Measurements from ENCODE around the gene NTNG1.
"Not testable (repeated sequence)": the region's sequence is repeated elsewhere in the genome, so short reads cannot be mapped to it uniquely, and the experiment has no call there.

Gene NTNG1

DNA sequence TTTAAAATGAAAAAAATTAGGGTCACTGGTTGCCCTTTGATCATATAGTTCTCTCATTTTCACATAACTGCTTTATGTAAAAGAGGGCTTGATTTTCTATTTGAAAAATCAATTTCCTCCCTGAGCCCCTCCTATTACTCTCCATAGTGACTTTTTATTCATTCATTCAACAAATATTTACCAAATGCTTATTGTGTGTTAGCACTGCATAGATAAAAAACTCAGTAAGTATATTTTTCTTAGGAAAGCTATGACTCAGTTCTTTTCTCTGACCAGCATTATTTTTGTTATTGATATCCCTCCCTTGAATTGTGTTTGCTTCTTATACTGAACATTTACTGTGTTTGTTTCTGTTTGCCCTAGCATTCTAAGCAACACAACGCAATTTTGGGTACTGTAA lies 59.8 kb downstream of the NTNG1 start:
- no peak for DNase-seq (ENCODE audit: low read depth)

DNA sequence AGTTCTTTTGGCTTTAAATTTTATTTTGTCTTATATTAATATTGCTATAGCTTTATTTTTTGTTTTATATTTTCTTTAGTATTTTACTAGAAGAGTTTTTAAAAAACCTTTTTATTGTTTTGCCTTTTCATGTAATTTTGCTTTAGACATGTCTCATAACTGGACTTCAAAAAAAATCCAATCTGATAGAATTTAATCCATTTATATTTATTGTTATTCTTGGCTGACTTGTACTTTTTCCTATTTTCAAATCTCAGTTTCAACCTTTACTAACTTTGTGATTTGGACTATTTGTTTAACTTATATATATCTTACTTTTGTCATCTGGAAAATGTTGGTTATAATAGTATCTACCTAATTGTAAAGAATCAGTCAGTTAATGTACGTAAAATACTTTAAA lies 61.2 kb downstream of the NTNG1 start:
- no peak for DNase-seq (ENCODE audit: low read depth)

DNA sequence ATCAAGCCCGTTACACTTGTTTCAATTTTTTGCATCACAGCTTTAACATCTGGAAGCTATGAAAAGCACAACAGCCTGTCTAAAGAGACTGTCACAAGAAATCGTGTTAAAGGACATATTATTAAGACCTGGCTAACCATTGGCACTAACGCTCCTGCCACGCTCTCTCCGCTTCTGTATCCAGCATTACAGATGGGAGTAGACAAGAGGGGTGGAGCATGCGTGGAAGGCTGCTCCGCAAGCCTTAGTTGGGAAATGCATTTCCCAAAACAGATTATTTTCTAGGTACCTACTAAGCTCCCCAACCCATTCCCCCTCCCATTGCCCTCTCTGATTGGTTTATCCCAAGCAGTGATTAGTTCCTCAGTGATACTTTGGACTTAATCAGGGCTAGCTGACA lies 72.4 kb downstream of the NTNG1 start:
- DNase-seq (ENCODE audit: low read depth) = no peak

DNA sequence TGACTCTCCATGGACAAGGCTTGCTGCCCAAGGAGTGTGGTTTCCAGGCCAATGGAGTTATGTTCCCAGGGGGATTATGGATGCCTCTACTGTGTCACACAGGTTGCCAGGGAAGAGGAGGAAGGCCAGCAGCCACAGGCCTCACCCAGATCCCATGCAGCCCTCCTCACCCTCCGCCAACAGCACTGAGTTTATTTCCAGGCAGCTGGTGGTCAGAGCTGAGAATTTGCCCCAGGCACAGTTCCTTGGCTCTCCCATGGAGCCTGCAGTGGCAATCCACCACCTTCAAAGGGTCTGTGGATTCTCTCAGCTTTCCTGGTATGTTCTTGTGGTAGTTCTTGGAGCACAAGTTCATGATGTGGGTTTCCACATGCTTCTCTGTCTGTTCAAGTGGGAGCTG lies 79.2 kb downstream of the NTNG1 start:
- no peak for DNase-seq (ENCODE audit: low read depth)

DNA sequence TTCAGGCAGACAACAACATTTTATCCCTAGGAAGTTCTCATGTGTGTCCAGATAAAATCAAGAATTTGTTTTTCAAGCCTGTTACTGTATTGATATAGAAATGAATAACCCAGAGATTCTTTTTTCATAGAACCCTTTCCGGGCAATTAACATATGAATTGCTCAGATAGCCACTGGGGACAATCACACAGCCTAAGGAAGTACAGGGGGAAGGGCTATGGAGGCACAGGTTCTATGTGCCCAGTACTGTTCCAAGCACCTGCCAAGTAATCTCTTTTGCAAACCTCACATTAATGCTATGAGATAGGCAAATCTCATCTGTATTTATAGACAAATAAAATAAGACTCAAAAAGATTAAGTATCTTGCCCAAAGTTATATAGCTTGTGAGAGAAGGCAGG lies 84.9 kb downstream of the NTNG1 start:
- no peak for DNase-seq (ENCODE audit: low read depth)

DNA sequence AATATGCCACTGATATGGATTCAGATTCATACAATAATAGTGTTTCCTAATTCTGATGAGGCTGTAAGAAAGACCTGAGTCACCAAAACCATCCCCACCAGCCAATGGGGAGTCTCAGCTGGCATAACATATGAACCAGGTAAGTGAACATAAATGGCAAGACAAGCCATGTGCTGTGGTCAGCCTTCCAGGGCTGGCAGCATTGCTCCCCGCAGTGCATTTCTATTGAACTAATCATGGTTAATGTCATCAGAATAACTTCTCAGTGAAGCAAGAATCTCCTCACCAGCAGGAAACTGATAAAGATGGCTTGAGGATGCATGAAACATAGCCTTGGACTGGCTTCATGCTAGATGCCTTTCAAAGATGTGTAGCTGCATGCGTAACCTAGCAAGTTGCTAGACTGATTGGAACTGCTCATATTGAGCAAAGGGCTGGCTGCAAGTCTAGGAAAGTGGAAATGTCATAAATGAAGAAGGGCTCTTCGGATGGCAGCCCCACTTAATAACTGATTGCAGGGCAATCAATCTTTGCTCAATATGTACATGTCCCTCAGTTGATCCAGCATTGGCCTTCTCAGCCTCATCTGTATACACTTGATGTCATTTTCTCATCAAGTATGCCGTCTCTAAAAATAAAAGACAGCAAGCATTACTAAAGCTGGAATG lies 88.0 kb downstream of the NTNG1 start:
- no peak for DNase-seq (ENCODE audit: low read depth)

DNA sequence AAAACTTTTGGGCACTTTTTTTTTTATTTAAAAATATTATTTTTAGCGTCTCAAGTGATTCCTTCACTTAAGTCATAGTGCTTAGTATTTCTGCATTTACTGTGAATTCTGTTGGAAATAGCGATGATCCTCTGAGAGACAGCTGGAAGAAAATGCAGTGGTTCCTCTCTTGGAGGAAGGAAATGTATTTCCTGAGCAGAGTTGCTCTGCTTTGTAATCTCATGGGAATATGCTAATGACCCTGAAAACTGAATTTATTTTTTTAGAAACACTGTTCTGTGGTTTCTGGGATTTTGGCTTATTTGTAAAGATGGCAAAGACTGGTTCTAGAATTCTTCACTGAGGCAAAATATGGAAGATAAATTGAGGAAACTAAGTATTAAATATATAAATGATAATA lies 88.9 kb downstream of the NTNG1 start:
- no peak for DNase-seq (ENCODE audit: low read depth)

DNA sequence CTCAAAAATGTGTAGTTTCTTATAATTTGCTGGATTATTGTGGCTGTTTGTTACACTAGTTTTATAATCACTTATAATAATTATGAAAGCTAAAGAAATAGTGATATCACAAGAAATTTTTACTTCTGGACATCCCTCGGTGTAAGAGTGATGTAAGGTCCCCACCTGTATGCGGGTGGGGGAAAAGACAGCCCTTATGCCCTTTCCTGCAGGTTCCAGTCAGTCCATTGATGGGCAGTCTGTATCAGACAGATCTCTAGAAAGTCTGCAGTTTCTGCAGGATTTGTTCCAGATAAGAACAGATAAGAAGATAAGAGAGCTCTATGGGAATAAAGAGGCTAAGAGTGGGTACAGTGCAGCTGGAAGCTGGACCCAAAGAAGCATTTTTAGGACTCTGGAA lies 89.3 kb downstream of the NTNG1 start:
- no peak for DNase-seq (ENCODE audit: low read depth)

DNA sequence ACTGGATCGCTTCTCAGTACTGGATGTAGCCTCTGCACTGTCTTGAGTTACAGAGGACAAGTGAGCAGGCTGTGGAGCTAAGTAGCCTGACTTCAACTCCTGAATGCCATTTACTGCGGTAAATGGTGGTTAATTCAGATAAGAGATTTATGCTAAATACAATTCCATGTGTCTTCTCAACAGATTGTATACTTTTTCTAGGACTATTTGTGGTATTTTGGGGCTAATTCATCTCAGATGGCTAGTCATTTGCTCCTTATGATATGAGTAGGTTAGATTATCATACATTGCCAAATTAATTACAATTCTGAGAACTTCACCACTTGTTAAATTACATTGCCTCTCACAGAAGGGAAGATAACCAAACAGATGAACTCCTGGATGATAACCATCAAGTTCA lies 90.5 kb downstream of the NTNG1 start:
- DNase-seq (ENCODE audit: low read depth) = no peak

DNA sequence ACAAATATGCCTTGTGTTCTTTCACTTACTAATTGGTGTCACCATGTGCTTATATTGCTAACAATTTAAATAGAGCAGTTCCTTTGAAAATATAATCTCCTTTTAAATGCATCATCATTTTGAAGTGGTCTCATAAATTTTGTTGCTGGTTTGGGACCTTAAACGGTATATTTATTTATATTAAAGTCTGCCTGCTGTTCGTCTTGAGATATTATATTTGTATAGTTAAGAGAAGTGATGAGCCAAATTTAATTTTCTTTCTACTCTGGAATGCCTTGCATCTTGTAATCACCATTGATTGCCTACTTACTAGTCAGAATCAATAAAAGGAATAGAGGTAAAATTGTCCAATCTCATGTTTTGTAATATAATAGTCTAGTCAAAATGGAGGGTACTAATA lies 91.6 kb downstream of the NTNG1 start:
- no peak for DNase-seq (ENCODE audit: low read depth)

DNA sequence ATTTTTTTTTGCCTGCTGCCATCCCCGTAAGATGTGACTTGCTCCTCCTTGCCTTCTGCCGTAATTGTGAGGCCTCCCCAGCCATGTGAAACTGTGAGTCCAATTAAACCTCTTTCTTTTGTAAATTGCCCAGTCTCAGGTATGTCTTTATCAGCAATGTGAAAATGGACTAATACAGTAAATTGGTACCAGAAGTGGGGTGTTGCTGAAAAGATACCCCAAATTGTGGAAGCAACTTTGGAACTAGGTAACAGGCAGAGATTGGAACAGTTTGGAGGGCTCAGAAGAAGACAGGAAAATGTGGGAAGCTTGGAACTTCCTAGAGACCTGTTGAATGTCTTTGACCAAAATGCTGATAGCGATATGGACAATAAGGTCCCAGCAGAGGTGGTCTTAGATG lies 95.9 kb downstream of the NTNG1 start:
- not testable (repeated sequence) for DNase-seq (ENCODE audit: low read depth)

DNA sequence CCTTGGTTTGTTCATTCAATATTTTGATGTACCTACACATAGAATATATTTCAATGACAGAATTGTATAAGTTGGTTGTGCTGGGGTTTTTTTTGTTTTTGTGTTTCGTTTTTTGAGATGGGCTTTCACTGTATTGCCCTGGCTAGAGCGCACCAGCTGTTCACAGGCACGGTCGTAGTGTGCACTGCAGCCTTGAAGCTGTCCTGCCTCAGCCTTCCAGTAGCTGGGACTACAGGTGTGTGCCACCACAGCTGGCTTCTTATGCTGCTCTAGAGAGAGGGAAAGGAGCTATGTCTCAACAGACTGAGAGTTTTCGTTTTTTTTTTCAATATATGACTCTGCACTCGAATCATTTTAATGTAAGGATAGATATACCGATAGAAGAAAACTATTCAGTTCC lies 102.6 kb downstream of the NTNG1 start:
- DNase-seq (ENCODE audit: low read depth) = no peak

DNA sequence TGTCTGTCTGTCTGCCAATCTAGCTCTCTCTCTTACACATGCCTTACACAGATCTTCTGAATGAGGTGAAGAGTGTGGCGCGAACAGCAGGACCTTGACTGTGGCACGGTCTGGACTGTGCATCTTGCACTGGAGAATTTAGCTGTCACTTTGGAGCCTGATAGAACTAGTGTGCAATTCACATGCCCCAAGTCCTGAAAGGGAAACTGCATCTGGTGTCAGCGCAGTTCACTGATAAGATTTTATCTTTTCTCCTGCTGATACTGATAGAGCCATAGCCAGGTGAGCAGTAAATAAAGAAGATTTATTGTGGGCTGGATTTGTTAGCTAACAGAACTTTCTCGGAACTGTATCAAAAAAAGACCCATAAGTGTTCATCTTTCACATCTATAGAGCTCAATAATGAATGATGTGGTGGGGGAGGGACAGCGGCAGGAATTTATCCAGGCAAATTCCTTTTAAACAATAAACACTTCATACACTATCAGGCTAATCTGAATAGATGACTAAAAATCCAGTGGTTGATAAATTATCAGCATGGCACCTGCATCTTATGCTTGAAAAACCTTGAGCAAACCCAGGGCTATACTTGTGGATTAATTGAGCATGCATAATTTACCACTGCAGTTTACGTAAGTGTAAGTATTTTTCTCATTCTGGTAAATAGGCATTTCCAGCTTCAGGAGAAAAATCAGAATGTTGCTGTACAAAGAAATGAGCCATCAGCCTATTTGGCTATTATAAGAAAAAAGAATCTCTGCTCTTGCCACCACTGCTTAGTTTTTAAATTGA lies 104.1 kb downstream of the NTNG1 start:
- DNase-seq (ENCODE audit: low read depth) = no peak

DNA sequence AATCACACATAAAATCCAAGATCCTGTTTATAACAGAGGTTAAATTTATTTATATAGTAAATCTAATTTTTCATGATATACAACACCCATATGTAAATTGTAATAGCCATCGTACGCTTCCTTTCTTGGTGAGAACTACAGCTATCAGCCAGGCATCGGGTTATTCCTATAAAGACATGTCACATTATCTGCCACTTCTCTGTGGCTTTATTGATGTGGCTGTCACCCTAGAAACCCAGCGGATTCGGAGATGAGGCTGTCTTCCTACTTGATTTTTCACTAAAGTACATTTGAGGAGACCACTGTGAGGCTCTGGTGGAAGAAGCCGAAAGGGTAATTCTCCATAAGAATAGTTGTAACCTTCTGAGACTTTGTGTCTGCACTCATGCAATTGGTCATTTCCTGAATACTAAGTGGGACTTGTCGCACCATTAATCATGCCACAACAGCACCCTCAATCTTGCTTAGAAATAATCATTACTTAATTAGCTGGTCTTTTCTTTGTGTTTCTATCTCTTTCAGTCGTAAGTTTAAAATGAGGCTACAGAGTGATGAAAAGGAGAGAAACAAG lies 106.0 kb downstream of the NTNG1 start:
- no peak for DNase-seq (ENCODE audit: low read depth)

DNA sequence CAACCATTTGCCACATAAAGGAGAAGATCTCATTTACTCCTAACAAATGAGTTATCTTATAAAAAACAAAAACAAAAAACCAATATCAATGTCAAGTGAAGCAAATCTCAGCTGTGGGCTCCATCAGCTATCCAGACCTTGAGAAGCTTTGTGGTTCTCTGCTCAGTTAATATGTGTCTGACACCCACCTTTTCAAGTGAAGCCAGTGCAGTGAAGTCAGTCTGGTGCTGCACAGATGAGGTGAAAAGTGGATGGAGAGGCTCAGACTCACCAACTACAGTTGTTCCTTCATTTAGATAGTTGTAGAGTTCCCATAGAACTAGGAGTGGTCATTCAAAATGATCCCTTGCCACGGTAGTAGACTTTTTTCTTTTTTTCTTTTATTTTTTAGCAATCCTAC lies 106.8 kb downstream of the NTNG1 start:
- DNase-seq (ENCODE audit: low read depth) = no peak

DNA sequence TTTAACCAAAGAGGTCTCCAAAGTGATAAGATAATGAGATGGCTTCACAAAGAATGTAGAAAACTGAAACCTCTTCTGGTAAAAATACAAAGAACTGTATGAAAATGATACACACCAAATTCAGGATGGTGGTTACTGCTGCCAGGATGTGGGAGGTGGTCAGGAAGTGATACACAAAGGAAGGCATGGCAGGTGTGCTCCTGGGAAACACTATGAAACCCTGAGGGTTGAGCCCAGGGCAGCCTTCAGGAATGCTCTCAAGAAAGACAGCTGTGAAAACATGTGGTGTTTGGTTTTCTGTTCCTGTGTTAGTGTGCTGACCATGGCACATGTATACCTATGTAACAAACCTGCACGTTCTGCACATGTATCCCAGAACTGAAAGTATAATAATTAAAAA lies 109.3 kb downstream of the NTNG1 start:
- no peak for DNase-seq (ENCODE audit: low read depth)

DNA sequence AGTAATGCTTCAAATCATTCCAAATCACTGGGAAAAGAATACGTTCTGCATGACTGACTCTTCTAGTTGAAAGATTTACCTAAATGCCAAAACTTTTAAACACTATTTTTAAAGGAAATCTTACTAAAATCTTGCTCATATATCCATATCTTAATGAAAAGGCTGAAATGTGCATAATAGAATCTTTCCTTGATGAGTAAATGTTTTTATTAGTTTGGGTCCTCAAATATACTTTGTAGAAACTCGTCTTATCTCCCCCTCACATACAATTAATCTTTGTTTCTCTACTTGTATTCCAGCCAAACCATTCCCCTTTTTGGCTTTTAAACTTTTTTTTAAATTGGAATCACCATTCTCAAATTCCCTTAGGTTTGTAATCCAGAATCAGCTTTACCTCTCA lies 110.2 kb downstream of the NTNG1 start:
- no peak for DNase-seq (ENCODE audit: low read depth)

DNA sequence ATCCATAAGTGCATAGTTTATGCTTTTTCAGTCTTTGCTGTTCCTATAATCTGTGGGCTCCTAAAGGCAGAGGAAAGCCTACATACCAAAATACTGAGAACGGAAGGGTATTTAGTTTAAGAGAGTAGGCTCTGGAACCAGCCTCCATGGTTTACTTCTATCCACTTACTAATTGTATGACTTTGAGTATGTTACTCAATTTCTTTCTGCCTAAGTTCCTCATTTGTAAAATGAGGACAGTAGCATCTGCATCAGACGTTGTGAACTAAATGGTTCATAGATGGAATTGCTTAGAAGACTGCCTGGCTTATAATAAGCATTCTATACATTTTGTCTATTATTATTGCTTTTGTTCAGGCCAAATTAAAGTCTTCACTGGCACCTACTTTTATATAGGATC lies 111.0 kb downstream of the NTNG1 start:
- no peak for DNase-seq (ENCODE audit: low read depth)

DNA sequence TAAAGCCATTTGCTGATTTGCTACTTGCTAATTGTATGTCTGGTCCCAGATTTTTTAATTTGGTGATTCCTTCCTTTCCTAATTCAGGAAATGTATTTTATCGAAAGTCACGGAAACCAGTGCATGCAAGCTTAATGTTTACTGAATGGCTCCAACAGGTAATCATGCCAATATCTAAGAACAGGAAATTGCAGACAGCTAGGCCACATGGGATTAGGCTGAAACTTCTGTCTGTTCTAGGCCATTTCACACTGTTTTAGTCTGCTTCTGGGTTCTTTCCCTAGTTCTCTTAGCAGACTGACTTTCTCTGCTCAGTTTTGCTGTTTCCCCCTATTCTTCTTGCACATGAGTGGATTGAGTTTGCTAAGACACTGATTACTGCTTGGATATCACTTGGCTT lies 111.4 kb downstream of the NTNG1 start:
- DNase-seq (ENCODE audit: low read depth) = no peak

DNA sequence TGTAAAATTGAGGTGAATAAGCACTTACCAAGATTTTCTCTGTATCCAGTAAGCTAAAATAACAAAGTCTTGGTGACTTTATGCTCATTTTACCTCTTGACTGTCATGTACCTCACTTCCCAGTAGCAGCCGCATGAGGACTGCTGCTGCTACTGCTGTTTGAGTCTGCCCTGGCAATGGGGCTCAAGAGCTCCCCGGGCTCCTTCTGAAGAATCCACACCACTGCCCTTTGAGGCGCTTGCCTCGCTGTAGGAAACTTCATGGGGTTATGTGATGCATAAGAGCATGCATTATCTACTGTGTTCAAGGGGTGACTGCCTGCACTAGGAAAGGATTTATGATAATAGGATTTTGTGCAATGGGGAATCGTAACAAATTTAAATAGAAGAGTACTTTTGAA lies 113.5 kb downstream of the NTNG1 start:
- DNase-seq (ENCODE audit: low read depth) = no peak

DNA sequence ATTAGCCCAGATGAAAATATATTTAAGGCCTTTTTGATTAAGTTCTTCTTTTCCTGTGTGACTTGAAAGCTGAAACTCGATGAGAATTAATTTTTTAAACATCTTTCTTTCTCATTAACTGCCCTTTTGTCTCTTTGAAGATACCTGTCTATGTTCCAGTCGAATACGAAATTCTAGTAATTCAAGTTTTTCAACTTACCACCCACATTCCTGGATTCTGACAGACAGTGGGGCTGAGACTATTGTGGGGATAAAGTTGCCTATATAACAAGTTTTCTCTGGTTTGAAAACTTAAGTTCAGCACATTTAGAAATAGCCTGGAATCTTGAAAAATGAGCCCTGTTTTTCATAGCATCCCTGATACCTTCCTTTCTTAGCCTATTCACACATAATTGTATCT lies 114.6 kb downstream of the NTNG1 start:
- DNase-seq (ENCODE audit: low read depth) = no peak

DNA sequence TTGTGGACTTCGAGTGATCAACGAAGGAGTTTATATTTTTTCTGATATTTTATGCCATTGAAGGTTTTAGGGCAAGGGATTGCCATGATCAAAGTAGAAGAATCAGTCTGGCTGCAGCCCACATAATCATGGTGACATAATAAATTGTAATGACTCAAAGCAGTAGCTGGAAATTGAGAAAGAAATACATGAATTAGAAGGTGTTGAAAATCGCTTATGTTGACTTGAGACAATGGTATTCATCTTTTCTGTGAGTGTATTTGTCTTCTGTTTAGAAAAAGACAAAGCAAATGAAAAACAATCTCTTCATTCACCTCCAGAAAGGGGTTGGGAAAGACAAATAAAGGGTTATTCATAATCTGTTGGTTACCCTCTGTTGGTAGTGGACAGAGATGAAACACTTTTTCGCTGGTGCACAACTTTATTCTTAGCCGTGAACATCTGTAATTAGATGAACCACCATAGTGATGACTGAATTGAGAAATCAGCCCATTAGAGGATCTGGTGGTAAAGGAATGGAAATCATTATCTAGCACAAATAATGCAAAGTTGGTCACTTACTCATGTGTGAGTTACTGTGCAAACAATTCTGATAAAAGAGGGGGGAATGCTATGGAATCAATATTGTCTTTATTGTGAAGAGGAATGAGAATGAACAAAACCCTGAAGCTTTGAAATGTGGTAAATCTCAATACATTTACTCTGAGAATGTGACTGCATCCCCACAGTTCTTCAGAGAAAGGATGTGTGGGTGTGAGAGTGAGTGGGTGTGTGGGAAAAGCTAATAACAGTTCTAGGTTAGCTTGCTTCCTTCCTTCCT lies 121.8 kb downstream of the NTNG1 start:
- DNase-seq (ENCODE audit: low read depth) = no peak

Data from HS-27A (cell line).